ENCODE measurements around the gene SYPL1. TPM values are rescaled to one million over a fixed set of nuclear protein-coding genes. Genes with fewer than 3 reads are reported as not detected.

Gene SYPL1
- total and polyA plus RNA-seq, 12 donors = 25.0 to 107 (median 80.7) TPM

DNA sequence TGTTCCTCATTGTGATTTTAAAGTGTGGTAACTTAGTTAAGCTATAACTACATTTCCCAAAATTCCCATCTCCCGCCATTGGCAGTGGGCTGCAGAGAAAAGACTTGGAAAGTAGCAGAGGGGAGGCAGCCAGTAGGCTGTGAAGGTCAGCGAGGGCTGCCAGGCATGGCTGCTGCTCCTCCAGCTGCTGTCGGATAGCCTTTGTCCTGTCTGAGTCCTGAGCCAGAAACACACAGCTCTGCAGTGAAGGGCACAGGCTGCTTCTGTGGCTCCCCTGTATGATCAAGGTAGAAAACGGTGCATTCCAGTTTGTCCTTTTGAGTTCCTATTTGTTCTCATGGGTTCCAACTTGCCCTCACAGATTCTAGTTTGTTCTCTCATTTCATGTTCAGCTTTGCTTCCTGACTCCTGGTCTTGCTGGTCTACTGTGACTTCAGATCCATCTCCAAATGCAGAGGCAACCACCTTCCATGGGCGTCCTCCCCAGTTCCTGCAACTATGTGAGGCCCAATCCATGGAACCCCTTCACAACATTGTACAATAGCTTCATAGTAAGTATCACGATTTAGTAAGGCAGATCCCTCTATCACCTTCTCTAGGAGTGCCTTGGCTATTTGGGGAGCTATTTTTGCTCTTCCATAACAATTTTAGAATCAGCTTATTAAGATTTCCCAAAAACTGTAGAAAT, 31.7 kb downstream of the SYPL1 start:
- no peaks in the 10 kb centered on the region for H3K9me3 ChIP-seq (replicated peaks in 1 of 3)
- intact Hi-C loops (cut with DNase I) = no loop called here
- H3K27me3 ChIP-seq = no peaks in the 10 kb centered on the region
- no peak for TF ChIP-seq CTCF (IDR thresholded peaks at IDR 0.05)
- TF ChIP-seq POLR2A (IDR thresholded peaks at IDR 0.05) = no peak
- no peak overlapping the region for H3K27ac ChIP-seq
- no peak overlapping the region for H3K4me3 ChIP-seq
- H3K36me3 ChIP-seq (replicated peaks in 1 of 2) = no peaks in the 10 kb centered on the region
- 72 to 80% (median 75%) methylated on average over 6 of the region's 6 CpGs for WGBS, 4 donors
- no peak for DNase-seq
- H3K4me1 ChIP-seq (replicated peaks in 1 of 2) = no peaks in the 10 kb centered on the region

- Histone ChIP-seq H3K27me3 (no peaks in the 10 kb centered on the region), H3K9me3 (replicated peaks in 1 of 3) (no peaks in the 10 kb centered on the region), H3K4me3 (no peak overlapping the region), H3K36me3 (replicated peaks in 1 of 2) (no peaks in the 10 kb centered on the region), H3K27ac (no peak overlapping the region), H3K4me1 (replicated peaks in 1 of 2) (peaks cover 16 to 18% of the 10 kb centered on the region in 2 donors)
- DNase-seq = no peak
- 74 to 89% (median 83%) methylated on average over 2 of the region's 2 CpGs for WGBS, 4 donors
- intact Hi-C loops (cut with DNase I) = no loop called here
- TF ChIP-seq POLR2A (IDR thresholded peaks at IDR 0.05) (no peak), CTCF (IDR thresholded peaks at IDR 0.05) (no peak)
These were observed 35.6 kb downstream of the SYPL1 start for GRCh38 chr7:106076537-106076936.

- no peak for DNase-seq
- intact Hi-C loops (cut with DNase I) = no loop called here
- no peaks in the 10 kb centered on the region for H3K36me3 ChIP-seq (replicated peaks in 1 of 2)
- H3K27me3 ChIP-seq = no peaks in the 10 kb centered on the region
- peaks cover 20% of the 10 kb centered on the region in 2 donors for H3K4me1 ChIP-seq (replicated peaks in 1 of 2)
- no peak overlapping the region for H3K27ac ChIP-seq
- no peak for TF ChIP-seq POLR2A (IDR thresholded peaks at IDR 0.05)
- TF ChIP-seq CTCF (IDR thresholded peaks at IDR 0.05) = no peak
- no peaks in the 10 kb centered on the region for H3K9me3 ChIP-seq (replicated peaks in 1 of 3)
- 69 to 78% (median 73%) methylated on average over 2 of the region's 2 CpGs for WGBS, 4 donors
- H3K4me3 ChIP-seq = no peak overlapping the region
These were observed 36.2 kb downstream of the SYPL1 start for GRCh38 chr7:106075937-106076336.

GRCh38 chr7:106074257-106074656, 37.9 kb downstream of the SYPL1 start:
- Histone ChIP-seq H3K27me3 (no peaks in the 10 kb centered on the region), H3K27ac (no peak overlapping the region), H3K4me1 (replicated peaks in 1 of 2) (peaks cover 20 to 24% of the 10 kb centered on the region in 2 donors), H3K9me3 (replicated peaks in 1 of 3) (no peaks in the 10 kb centered on the region), H3K4me3 (no peak overlapping the region), H3K36me3 (replicated peaks in 1 of 2) (no peaks in the 10 kb centered on the region)
- WGBS, 4 donors = 88 to 97% (median 88%) methylated on average over 3 to 9 of the region's 9 CpGs
- DNase-seq = no peak
- TF ChIP-seq POLR2A (IDR thresholded peaks at IDR 0.05) = no peak
- TF ChIP-seq CTCF (IDR thresholded peaks at IDR 0.05) = no peak
- intact Hi-C loops (cut with DNase I) = loop anchor here in 1 of 2 donors (5.0 kb wide), 1 partner anchor 33 kb away; no protein-coding TSS in a partner anchor
